GM21737 (cell line): ENCODE results near the gene SNX10.
"Not testable (repeated sequence)": the region's sequence is repeated elsewhere in the genome, so short reads cannot be mapped to it uniquely, and the experiment has no call there.

Experiments
- ATAC-seq: cut with Tn5 transposase; IDR thresholded peaks from one replicate; pipeline ENCODE4 v1.9.1; 2021; ENCODE audit warnings: mild to moderate bottlenecking, moderate library complexity; ENCODE audit not compliant: unreplicated experiment

SNX10 gene

GRCh38 chr7:26291699-26292538 is at the start of gene SNX10:
Gene SNX10, plus strand, starts transcription at chr7:26291862. Its CDS starts 54,581 bp downstream, at chr7:26346443.
- peak; percentile 68 for ATAC-seq

GRCh38 chr7:26245150-26245549 is 46.5 kb upstream of the SNX10 start:
- ATAC-seq, result no peak

- no peak for ATAC-seq
Measured at GRCh38 chr7:26250239-26250638, 41.4 kb upstream of the SNX10 start.

- ATAC-seq, result not testable (repeated sequence)
Measured at GRCh38 chr7:26261866-26262265, 29.8 kb upstream of the SNX10 start.

GRCh38 chr7:26265065-26265464 is 26.6 kb upstream of the SNX10 start:
- ATAC-seq, result no peak

GRCh38 chr7:26265499-26266075 is 26.1 kb upstream of the SNX10 start:
- ATAC-seq, result no peak

GRCh38 chr7:26267601-26268166 is 24.0 kb upstream of the SNX10 start:
- ATAC-seq, result no peak

GRCh38 chr7:26275213-26275612 is 16.4 kb upstream of the SNX10 start:
- ATAC-seq, result no peak

GRCh38 chr7:26278770-26279169 is 12.9 kb upstream of the SNX10 start:
- no peak for ATAC-seq

- ATAC-seq, result no peak
Measured at GRCh38 chr7:26279405-26279804, 12.3 kb upstream of the SNX10 start.

GRCh38 chr7:26280097-26280496 is 11.6 kb upstream of the SNX10 start:
- ATAC-seq, result no peak

- no peak for ATAC-seq
Measured at GRCh38 chr7:26280723-26281122, 10.9 kb upstream of the SNX10 start.

- no peak for ATAC-seq
Measured at GRCh38 chr7:26284477-26284876, 7.2 kb upstream of the SNX10 start.

- no peak for ATAC-seq
Measured at GRCh38 chr7:26284995-26285632, 6.5 kb upstream of the SNX10 start.

GRCh38 chr7:26286157-26286556 is 5.5 kb upstream of the SNX10 start:
- no peak for ATAC-seq

- ATAC-seq, result not testable (repeated sequence)
Measured at GRCh38 chr7:26288126-26288525, 3.5 kb upstream of the SNX10 start.

- no peak for ATAC-seq
Measured at GRCh38 chr7:26291251-26291650, 411 bp upstream of the SNX10 start.

- no peak for ATAC-seq
Measured at GRCh38 chr7:26292768-26293560, 1.3 kb downstream of the SNX10 start.

GRCh38 chr7:26293569-26294308 is 2.1 kb downstream of the SNX10 start:
- ATAC-seq, result peak; percentile 61

- no peak for ATAC-seq
Measured at GRCh38 chr7:26295015-26295414, 3.4 kb downstream of the SNX10 start.
